Measurements from ENCODE around the gene ST3GAL2.

Gene ST3GAL2

GRCh38 chr16:70437017-70437581 lies 1.8 kb downstream of the ST3GAL2 start:
- no peak for DNase-seq

- no peak for DNase-seq
Observed at GRCh38 chr16:70434484-70435260, 4.2 kb downstream of the ST3GAL2 start.

DNA sequence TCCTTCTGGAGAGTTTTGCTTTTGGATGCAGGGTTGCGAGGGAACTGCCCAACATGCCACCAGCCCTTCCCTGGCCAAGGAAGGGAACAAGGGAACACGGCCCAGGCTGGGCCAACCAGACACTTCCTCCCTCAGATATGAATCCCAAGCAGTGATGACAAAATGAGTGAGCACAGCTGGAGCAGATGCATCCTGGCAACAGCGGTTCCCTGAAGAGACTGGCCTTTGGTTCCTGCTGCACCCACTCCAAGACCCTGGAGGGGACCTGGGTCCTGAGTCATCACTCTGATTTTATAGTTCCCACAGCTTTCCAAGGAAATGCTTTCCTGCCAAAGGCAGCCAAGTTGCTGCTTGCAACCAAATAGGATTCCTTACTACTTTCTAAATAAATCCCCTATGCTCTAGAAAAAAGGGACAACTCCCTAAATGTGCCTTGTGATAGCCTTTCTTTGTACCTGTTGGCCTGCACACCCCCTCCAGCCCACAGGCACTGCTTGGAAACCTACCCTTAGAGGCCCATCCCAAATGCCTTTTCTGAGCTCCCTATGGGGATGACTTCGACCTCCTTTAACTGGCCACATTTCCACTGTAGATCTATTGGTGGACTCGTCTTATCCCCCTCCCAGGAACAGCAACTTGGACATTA lies 5.3 kb downstream of the ST3GAL2 start:
- no peak for DNase-seq

GRCh38 chr16:70432723-70433457 lies 6.0 kb downstream of the ST3GAL2 start:
- no peak for DNase-seq

GRCh38 chr16:70432356-70432722 lies 6.6 kb downstream of the ST3GAL2 start:
- no peak for DNase-seq

DNA sequence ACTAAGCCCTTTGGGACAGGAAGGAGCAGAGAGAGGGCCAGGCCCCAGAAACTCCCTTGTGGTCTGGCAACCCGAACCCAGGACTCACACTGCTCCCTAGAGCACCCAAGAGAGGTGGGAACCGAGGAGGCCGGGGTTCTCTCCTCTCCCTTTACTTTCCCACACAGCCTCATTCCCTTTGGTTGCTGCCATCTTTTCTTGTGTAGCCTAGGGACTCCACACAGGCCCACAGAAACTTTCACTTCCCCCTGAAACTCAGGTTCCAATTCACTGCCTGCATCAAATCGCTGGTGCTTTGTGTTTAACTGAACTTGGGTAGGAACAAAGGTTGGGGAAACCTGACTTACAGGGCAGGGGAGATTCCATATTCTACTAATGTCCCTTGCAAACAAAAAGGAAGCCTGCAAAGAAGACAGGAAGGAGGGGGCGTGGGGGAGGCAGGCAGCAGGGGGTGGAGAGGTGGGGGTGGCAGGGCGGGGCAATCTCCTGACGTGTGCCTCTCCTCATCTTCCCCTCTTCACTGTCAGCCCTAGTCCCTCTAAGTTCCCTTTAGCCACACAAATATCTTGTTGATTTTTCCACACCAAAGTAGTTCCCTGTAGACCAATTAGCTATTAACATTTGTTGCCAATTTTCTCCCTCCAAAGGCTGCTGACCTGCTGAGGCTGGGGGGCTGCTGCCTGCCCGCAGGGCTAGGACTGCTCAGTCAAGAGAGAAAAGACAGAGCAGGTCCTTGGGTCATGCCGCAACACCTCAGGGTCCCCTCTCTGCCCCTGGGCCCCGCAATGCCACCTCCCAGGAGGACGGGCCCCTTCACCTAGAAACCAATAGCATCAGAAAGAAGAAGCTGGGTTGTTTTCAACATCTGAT lies 8.0 kb downstream of the ST3GAL2 start:
- DNase-seq, result peak; percentile 76

DNA sequence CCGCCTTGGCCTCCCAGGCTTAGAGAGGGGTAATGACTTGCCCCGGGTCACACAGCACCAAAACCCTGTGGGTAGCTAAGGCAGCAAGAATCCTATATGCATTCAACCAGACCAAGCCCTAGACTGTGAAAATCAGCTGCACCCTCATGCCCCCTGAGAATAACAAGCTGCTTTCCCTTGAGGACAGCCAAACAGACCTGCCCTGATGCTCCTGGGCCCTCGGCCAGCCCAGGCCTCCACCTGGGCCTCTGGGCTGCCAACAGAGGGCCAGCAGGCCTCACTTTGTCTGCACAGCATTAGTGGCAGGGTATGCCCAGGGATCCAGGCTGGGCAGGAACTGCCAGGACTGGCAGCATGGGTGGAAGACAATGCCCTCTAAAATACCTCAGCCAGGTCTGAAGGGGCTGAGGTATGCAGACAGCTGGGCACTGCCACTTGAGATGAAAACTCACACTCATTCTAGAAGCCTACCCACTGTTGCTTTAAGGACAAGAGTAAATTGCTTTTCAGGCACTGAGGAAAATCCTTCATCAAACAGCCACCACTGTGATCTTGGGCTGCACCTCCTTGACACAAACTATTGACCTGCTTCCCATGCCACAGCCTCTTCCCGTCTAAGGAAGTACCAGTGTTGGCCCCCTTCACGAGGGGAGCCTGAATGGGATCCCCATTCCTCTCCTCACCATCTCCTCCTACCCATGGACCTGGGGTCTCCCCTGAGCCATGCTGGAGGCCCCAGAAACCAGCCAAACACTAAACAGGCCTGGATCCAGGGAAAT lies 8.8 kb downstream of the ST3GAL2 start:
- no peak for DNase-seq

GRCh38 chr16:70428178-70428998 lies 10.5 kb downstream of the ST3GAL2 start:
- peak; percentile 30 for DNase-seq

GRCh38 chr16:70427786-70428177 lies 11.1 kb downstream of the ST3GAL2 start:
- no peak for DNase-seq

DNA sequence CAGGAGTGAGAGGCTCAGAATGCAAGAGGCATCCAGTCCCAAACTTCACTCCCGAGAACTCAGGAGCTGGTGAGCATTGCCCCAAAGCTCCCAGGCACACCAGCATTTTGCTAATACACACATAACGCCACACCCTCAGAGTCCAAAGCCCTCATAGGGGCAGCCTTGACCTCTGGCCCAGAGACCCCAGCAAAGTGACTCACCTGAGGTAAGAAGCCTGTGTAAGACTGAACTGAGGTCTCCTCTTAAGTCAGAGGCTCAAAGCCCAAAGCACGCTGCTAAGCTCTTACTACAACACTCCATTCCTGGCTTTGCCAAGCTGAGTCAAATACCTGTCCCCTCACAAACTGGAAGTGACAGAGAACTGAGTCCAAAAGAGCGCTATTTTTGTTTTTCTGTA lies 16.4 kb downstream of the ST3GAL2 start:
- DNase-seq, result no peak

- DNase-seq, result no peak
Observed at GRCh38 chr16:70421473-70422311, 17.2 kb downstream of the ST3GAL2 start.

DNA sequence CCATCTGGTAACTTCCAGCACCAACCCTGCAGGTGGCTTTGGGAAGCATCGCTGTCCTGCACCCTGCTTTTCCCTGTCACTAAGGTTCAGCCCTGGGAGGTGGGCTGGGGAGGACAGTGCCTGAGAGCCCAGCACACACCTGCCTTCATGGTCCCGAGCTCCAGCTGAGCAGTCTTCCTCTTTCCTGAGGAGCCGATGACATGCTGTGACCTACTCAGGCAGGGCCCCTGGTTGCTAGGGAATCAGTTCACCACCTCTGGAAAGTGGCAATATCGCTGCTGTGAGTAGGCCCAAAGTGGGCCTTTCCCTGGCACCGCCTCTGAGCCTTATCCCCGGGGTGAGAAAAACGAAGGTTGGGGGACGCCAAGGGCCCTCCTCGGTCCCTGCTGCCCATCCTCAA lies 17.9 kb downstream of the ST3GAL2 start:
- no peak for DNase-seq

DNA sequence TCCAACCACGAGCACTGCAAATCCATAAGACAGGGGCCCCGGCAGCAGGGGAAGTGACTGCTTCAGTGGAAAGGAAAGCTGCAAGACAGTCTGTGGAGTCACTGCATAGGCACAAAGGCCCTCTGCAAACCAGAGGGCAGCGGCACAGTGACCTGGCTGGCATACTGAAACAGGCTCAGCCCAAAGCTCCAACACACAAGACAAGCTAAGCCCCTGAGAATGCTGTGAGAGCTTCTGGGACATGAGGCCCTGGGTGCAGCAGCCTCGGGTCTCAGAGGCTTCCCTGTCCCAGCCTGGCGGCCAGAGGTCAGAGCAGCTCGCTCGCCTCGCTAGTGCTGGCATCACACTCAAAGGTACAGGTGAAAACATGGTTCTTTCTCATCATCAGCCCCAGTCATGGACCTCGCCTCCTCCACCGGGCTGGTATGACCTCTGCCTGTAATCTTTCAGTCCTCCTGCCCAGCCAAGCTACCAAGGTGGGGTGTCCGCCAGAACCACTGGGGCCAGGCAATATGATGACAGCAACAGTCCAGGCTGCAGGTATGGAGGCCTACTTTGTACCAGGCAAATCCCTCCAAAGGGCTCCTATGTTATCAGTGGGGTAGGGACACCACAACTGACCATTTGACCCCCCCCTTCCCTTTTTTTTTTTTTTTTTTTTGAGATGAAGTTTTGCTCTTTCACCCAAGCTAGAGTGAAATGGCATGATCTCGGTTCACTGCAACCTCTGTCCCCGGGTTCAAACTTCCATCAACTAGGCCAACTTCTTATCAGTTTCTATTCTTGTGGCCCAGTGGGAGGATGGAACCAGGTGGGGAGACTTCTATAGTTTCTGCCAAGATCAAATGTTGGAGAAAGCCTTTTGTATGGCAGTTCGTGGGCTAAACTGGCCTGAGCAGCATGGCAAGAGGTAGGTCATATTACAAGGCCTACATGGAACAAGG lies 19.2 kb downstream of the ST3GAL2 start:
- DNase-seq, result no peak

DNA sequence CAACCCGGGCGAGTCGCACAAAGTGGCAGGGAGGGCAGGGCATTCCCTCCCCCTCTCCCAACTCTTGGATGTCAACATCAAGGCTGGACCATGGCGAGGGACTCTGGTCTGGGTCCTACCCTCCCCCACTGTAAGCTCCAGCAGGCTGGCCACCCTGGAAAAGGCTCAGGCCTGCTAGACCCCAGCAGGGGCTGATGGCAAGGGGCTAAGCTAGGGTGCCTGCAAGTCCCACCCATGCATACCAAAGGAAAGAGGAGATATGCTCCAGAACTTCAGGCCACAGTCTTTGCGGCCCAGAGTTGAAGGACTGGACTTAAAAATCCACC lies 19.9 kb downstream of the ST3GAL2 start:
- DNase-seq, result no peak

DNA sequence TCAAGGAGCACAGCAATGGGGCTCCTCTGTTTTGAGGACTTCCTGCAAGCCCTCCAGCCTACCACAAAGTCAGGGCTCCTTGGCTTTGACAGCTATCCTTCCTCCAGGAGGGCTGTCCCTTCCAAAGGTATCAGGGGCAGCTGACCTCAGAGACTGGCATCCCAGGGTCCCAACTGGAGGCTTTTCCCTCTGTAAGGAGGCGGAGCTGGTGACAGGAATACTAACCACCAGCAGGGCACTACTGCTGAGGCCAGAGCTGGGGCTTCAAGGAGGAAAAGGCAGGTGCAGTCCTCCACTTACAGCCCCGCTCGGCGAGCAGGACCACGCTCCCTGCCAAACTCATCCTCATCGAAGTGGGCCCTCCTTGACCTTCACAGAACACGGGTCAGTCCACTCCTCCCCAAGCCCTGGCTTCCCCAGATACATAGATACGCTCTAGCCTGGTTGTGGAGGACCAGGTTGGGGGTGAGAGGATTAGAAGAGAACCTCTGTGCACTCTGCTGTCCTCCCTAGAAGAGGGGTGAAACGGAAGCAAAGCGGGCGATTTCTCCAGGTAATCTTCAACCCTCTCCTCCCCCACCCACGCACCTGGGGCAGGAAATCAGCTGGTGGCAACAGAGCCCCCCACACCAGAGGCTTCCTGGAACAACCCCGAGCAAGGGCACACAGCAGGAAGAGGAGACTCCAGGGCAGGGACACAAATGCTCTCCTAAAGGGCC lies 20.5 kb downstream of the ST3GAL2 start:
- peak; percentile 40 for DNase-seq

GRCh38 chr16:70417661-70418060 lies 21.2 kb downstream of the ST3GAL2 start:
- no peak for DNase-seq

- DNase-seq, result no peak
Observed at GRCh38 chr16:70416748-70417616, 21.9 kb downstream of the ST3GAL2 start.

Data from CD4-positive, alpha-beta T cell treated with Interleukin-6 for 4 hours (primary cell).